Hypothalamus (tissue), 51 donors: ENCODE results near the gene UROD.
A peak's percentile ranks its signal among the peaks of the same experiment; 100 is the strongest.

ENCODE experiments used
- DNase-seq, 51 donors: peaks; one replicate each; lab custom pipeline; 2025; lab: John Stamatoyannopoulos, UW

UROD gene

GRCh38 chr1:45008076-45008475 lies 4.0 kb upstream of the UROD start:
- DNase-seq, result no peak

GRCh38 chr1:45008516-45008915 lies 3.5 kb upstream of the UROD start:
- DNase-seq, result no peak

- no peak for DNase-seq
These were observed 2.7 kb upstream of the UROD start for GRCh38 chr1:45009296-45009865.

- DNase-seq, result peak in 3 of 51 donors; percentile 13 to 31 (median 14)
These were observed 1.8 kb upstream of the UROD start for GRCh38 chr1:45009956-45010854.

GRCh38 chr1:45010855-45011811 lies 921 bp upstream of the UROD start, which contains the start of gene HECTD3:
Gene HECTD3, minus strand, starts transcription at chr1:45011324. Its CDS starts 67 bp downstream, at chr1:45011257.
- DNase-seq, result peak in 50 of 51 donors; percentile 20 to 88 (median 66)

- DNase-seq, result peak in 25 of 51 donors; percentile 5 to 49 (median 23)
These were observed 705 bp downstream of the UROD start for GRCh38 chr1:45012639-45013278.

- DNase-seq, result no peak
These were observed 1.6 kb downstream of the UROD start for GRCh38 chr1:45013551-45014209.

- DNase-seq, result peak in 47 of 51 donors; percentile 23 to 89 (median 63)
These were observed 2.4 kb downstream of the UROD start for GRCh38 chr1:45014321-45015028.

- DNase-seq, result no peak
These were observed 3.6 kb downstream of the UROD start for GRCh38 chr1:45015683-45016082.

GRCh38 chr1:45016090-45016697 lies 4.1 kb downstream of the UROD start:
- no peak for DNase-seq

- no peak for DNase-seq
These were observed 4.7 kb downstream of the UROD start for GRCh38 chr1:45016767-45017166.

GRCh38 chr1:45018599-45019230 lies 6.7 kb downstream of the UROD start:
- DNase-seq, result peak in 32 of 51 donors; percentile 4 to 63 (median 33)

GRCh38 chr1:45023663-45024062 lies 11.6 kb downstream of the UROD start:
- DNase-seq, result no peak

- no peak for DNase-seq
These were observed 14.4 kb downstream of the UROD start for GRCh38 chr1:45026446-45026845.

- DNase-seq, result no peak
These were observed 20.8 kb downstream of the UROD start for GRCh38 chr1:45032837-45033236.

GRCh38 chr1:45033356-45033755 lies 21.3 kb downstream of the UROD start:
- no peak for DNase-seq

GRCh38 chr1:45035631-45036301 lies 23.7 kb downstream of the UROD start:
- DNase-seq, result no peak

- no peak for DNase-seq
These were observed 25.4 kb downstream of the UROD start for GRCh38 chr1:45037456-45037855.
